HCT116 (cell line): Measurements from ENCODE around the gene NNAT. TPM values are rescaled to one million over a fixed set of nuclear protein-coding genes. Genes with fewer than 3 reads are reported as not detected.

Source experiments
- ATAC-seq: fragments of 200-7000 bp; cut with Tn5 transposase; 2 replicates; pipeline ENCODE4 v1.9.1; 2020; ENCODE audit warnings: mild to moderate bottlenecking, moderate library complexity
- BruUV-seq: library from RNA; stranded (reverse); fragments of 400-500 nt; replicated peaks from 2 replicates; lab custom pipeline; 2021; lab: Mats Ljungman, UMichigan
- CTCF ChIA-PET: fragments of 300-600 bp; sonication (Branson Sonifier 250); formaldehyde crosslinking; loops from one replicate; lab custom pipeline; 2021; ENCODE audit warnings: antibody characterized with exemption; lab: Charles Lee
- POLR2A ChIA-PET: fragments of 300-600, 350-600 bp; sonication (Branson Sonifier 250); formaldehyde crosslinking; loops from one replicate; lab custom pipeline; 2021; ENCODE audit warnings: antibody characterized with exemption; lab: Charles Lee
- RAD21 ChIA-PET, 2 experiments: fragments of 300-600 bp; sonication (Branson Sonifier 250); formaldehyde crosslinking; loops; one replicate each; lab custom pipeline; 2023; ENCODE audit warnings: low total read pairs in 2 of 2; ENCODE audit not compliant: uncharacterized antibody in 2 of 2, unreplicated experiment in 2 of 2, low non-redundant PET in 1 of 2; lab: Charles Lee
- DNase-seq: peaks from one replicate; pipeline ENCODE4 v3.0.0-alpha.2; 2010; ENCODE audit warnings: low read depth, low spot score
- H2AFZ ChIP-seq: fragments of 200-600 bp; shearing (Covaris generic), sonication (generic); 2 replicates; pipeline ENCODE4 v1.6.1; 2017; ENCODE audit warnings: low read depth, mixed run types, mixed read lengths, antibody characterized with exemption, low read length; ENCODE audit not compliant: poor library complexity, severe bottlenecking
- H3K27ac ChIP-seq: 2 replicates; pipeline ENCODE4 v1.5.1; 2012; ENCODE audit warnings: low read depth, low read length
- H3K27me3 ChIP-seq: fragments of 200-600 bp; sonication (generic); 2 replicates; pipeline ENCODE4 v1.6.1; 2016; ENCODE audit warnings: mixed run types, low read length, mixed read lengths; ENCODE audit not compliant: insufficient read depth
- H3K36me3 ChIP-seq, 2 experiments: fragments of 200-500 bp in 1 of 2; fragments of 200-600 bp in 1 of 2; sonication (Bioruptor generic) in 1 of 2; sonication (generic) in 1 of 2; 2 replicates each; pipeline versions ENCODE4 v1.5.1 to v1.6.1; 2014 to 2016; ENCODE audit warnings: low read length in 2 of 2, inconsistent platforms in 1 of 2, mixed read lengths in 1 of 2, mixed run types in 1 of 2; ENCODE audit not compliant: insufficient read depth in 2 of 2, control insufficient read depth in 1 of 2
- H3K4me1 ChIP-seq, 2 experiments: fragments of 200-600 bp in 1 of 2; sonication (generic) in 1 of 2; 2 replicates each; pipeline versions ENCODE4 v1.5.1 to v1.6.1; 2012 to 2017; ENCODE audit warnings: low read length in 2 of 2, inconsistent platforms in 1 of 2, mild to moderate bottlenecking in 1 of 2, mixed read lengths in 1 of 2, mixed run types in 1 of 2, moderate library complexity in 1 of 2; ENCODE audit not compliant: insufficient read depth in 2 of 2, control insufficient read depth in 1 of 2
- H3K4me2 ChIP-seq: fragments of 200-600 bp; sonication (generic); 2 replicates; pipeline ENCODE4 v1.6.1; 2017; ENCODE audit warnings: mixed run types, low read length, mixed read lengths
- H3K4me3 ChIP-seq, 2 experiments: fragments of 200-600 bp in 1 of 2; sonication (generic) in 1 of 2; replicated peaks in 1 of 2; 2 replicates each; pipeline ENCODE4 v1.5.1; 2011 to 2016; ENCODE audit warnings: low read length in 2 of 2, control low read depth in 1 of 2, low read depth in 1 of 2, mild to moderate bottlenecking in 1 of 2, mixed read lengths in 1 of 2, mixed run types in 1 of 2
- H3K79me2 ChIP-seq: fragments of 200-600 bp; sonication (generic); 2 replicates; pipeline ENCODE4 v1.6.1; 2017; ENCODE audit warnings: mild to moderate bottlenecking, mixed run types, low read length, moderate library complexity, mixed read lengths; ENCODE audit not compliant: insufficient read depth
- H3K9ac ChIP-seq: fragments of 200-600 bp; sonication (generic); 2 replicates; pipeline ENCODE4 v1.6.1; 2016; ENCODE audit warnings: low read length, mixed read lengths
- H3K9me2 ChIP-seq: fragments of 200-600 bp; sonication (generic), shearing (Covaris generic); 2 replicates; pipeline ENCODE4 v1.6.1; 2017; ENCODE audit warnings: mixed run types, mild to moderate bottlenecking, moderate library complexity; ENCODE audit not compliant: insufficient read depth
- H3K9me3 ChIP-seq, 2 experiments: fragments of 200-500 bp in 1 of 2; fragments of 200-600 bp in 1 of 2; sonication (Bioruptor generic) in 1 of 2; sonication (generic) in 1 of 2; 2 replicates each; pipeline ENCODE4 v1.6.1; 2014 to 2017; ENCODE audit warnings: low read length in 2 of 2, mixed read lengths in 2 of 2, inconsistent platforms in 1 of 2, low read depth in 1 of 2, mild to moderate bottlenecking in 1 of 2, mixed run types in 1 of 2, moderate library complexity in 1 of 2; ENCODE audit not compliant: control insufficient read depth in 1 of 2, insufficient read depth in 1 of 2
- H4K20me1 ChIP-seq: fragments of 200-600 bp; sonication (generic), shearing (Covaris generic); 2 replicates; pipeline ENCODE4 v1.6.1; 2017; ENCODE audit warnings: mixed run types, mild to moderate bottlenecking, moderate library complexity; ENCODE audit not compliant: insufficient read depth
- ATF3 ChIP-seq: IDR thresholded peaks from 2 replicates; pipeline ENCODE4 v1.6.1; 2012
- CBX3 ChIP-seq: IDR thresholded peaks from 2 replicates; pipeline ENCODE4 v1.6.1; 2012; ENCODE audit warnings: low read depth
- CTCF ChIP-seq, 3 experiments: fragments of 200-600 bp in 1 of 3; sonication (generic) in 1 of 3; IDR thresholded peaks in 2 of 3; conservative IDR thresholded peaks in 1 of 3; 2 replicates each; pipeline ENCODE4 v1.5.1; 2012 to 2017; ENCODE audit warnings: low read depth in 2 of 3, low read length in 2 of 3, antibody characterized with exemption in 1 of 3, borderline replicate concordance in 1 of 3, control low read depth in 1 of 3, mild to moderate bottlenecking in 1 of 3, mixed read lengths in 1 of 3, mixed run types in 1 of 3, moderate library complexity in 1 of 3; ENCODE audit not compliant: insufficient read depth in 1 of 3
- EGR1 ChIP-seq: IDR thresholded peaks from 2 replicates; pipeline ENCODE4 v1.6.1; 2012; ENCODE audit warnings: low read depth
- EZH2 ChIP-seq: fragments of 200-600 bp; sonication (generic); IDR thresholded peaks from 2 replicates; pipeline ENCODE4 v1.6.1; 2017; ENCODE audit warnings: antibody characterized with exemption, mixed run types
- FOSL1 ChIP-seq: IDR thresholded peaks from 2 replicates; pipeline ENCODE4 v1.6.1; 2012; ENCODE audit warnings: low read depth
- JUND ChIP-seq: IDR thresholded peaks from 2 replicates; pipeline ENCODE4 v1.6.1; 2012
- POLR2A ChIP-seq: IDR thresholded peaks from 2 replicates; pipeline ENCODE4 v1.7.0; 2011; ENCODE audit warnings: borderline replicate concordance; ENCODE audit not compliant: insufficient read depth, insufficient read length; ENCODE audit errors: extremely low read depth
- POLR2AphosphoS5 ChIP-seq: IDR thresholded peaks from 2 replicates; pipeline ENCODE4 v1.6.1; 2011; ENCODE audit warnings: mild to moderate bottlenecking, low read depth, low read length, moderate library complexity
- RAD21 ChIP-seq: IDR thresholded peaks from 2 replicates; pipeline ENCODE4 v1.6.1; 2012; ENCODE audit warnings: low read depth, mild to moderate bottlenecking
- REST ChIP-seq: IDR thresholded peaks from 2 replicates; pipeline ENCODE4 v1.6.1; 2012; ENCODE audit warnings: low read depth
- SIN3A ChIP-seq: IDR thresholded peaks from 2 replicates; pipeline ENCODE4 v1.6.1; 2012; ENCODE audit warnings: low read depth
- SP1 ChIP-seq: IDR thresholded peaks from 2 replicates; pipeline ENCODE4 v1.6.1; 2012; ENCODE audit warnings: low read depth
- SRF ChIP-seq: IDR thresholded peaks from 2 replicates; pipeline ENCODE4 v1.6.1; 2012; ENCODE audit warnings: low read depth
- TCF7L2 ChIP-seq: IDR thresholded peaks from 2 replicates; pipeline ENCODE4 v1.7.0; 2011; ENCODE audit warnings: borderline replicate concordance, inconsistent platforms; ENCODE audit not compliant: insufficient read depth, insufficient read length; ENCODE audit errors: extremely low read depth
- YY1 ChIP-seq: IDR thresholded peaks from 2 replicates; pipeline ENCODE4 v1.6.1; 2011; ENCODE audit warnings: low read length, low read depth, moderate library complexity, mild to moderate bottlenecking; ENCODE audit not compliant: insufficient replicate concordance; ENCODE audit errors: extremely low read depth
- ZFX ChIP-seq: fragments of 450-650 bp; IDR thresholded peaks from 2 replicates; pipeline ENCODE4 v1.6.1; 2017
- ZNF274 ChIP-seq: fragments of 200-500 bp; sonication (Bioruptor generic); IDR thresholded peaks from 2 replicates; pipeline ENCODE4 v1.6.1; 2014; ENCODE audit warnings: mild to moderate bottlenecking, low read depth, low read length, inconsistent platforms
- intact Hi-C: fragments of 100-400 bp; cut with micrococcal nuclease; formaldehyde crosslinking; loops from 2 replicates; pipeline ENCODE4 v1.10.0; 2022
- total RNA-seq: library from RNA; stranded (reverse); gene quantifications from one replicate; pipeline ENCODE4 v1.2.1, GENCODE V29; 2021; ENCODE audit not compliant: unreplicated experiment

The NNAT gene
- total RNA-seq, 1 experiment from 2014 or later: not detected

GRCh38 chr20:37475252-37475651 lies 45.8 kb upstream of the NNAT start:
- RAD21 ChIA-PET: no interaction called here
- Histone ChIP-seq H3K4me1 (no peaks in the 10 kb centered on the region), H3K9me3 (no peaks in the 10 kb centered on the region), H3K4me3 (no peak overlapping the region), H3K79me2 (no peaks in the 10 kb centered on the region), H3K9me2 (no peaks in the 10 kb centered on the region), H3K27ac (no peak overlapping the region), H2AFZ (no peak overlapping the region), H4K20me1 (no peaks in the 10 kb centered on the region), H3K27me3 (peaks cover 59% of the 10 kb centered on the region), H3K36me3 (no peaks in the 10 kb centered on the region), H3K4me2 (no peak overlapping the region), H3K9ac (no peak overlapping the region)
- no TSS peak for BruUV-seq
- ATAC-seq (no peak), DNase-seq (no peak)
- POLR2A ChIA-PET: no interaction called here
- intact Hi-C loops: no loop called here
- TF ChIP-seq ATF3 (no peak), FOSL1 (no peak), TCF7L2 (no peak)
- CTCF ChIA-PET: no interaction called here

- Histone ChIP-seq H3K4me2 (no peak overlapping the region), H3K79me2 (no peaks in the 10 kb centered on the region), H3K4me1 (no peaks in the 10 kb centered on the region), H3K36me3 (no peaks in the 10 kb centered on the region), H3K4me3 (no peak overlapping the region), H3K27me3 (peaks cover 75% of the 10 kb centered on the region), H4K20me1 (no peaks in the 10 kb centered on the region), H3K9me2 (no peaks in the 10 kb centered on the region), H3K9ac (no peak overlapping the region), H3K27ac (no peak overlapping the region), H3K9me3 (no peaks in the 10 kb centered on the region), H2AFZ (no peak overlapping the region)
- no TSS peak for BruUV-seq
- intact Hi-C loops: no loop called here
- no peak for TF ChIP-seq SP1
- no peak for TF ChIP-seq SIN3A
- TF ChIP-seq RAD21: no peak
- no peak for TF ChIP-seq CBX3
- TF ChIP-seq ZFX: no peak
- no peak for TF ChIP-seq FOSL1
- no peak for TF ChIP-seq TCF7L2
- TF ChIP-seq POLR2A: no peak
- no peak for TF ChIP-seq ZNF274
- TF ChIP-seq YY1: no peak
- no peak for TF ChIP-seq EGR1
- no peak for TF ChIP-seq REST
- no peak for TF ChIP-seq POLR2AphosphoS5
- TF ChIP-seq CTCF (IDR thresholded peaks at IDR 0.05 in 2 of 3, conservative IDR thresholded peaks at IDR 0.05 in 1 of 3; ENCODE audit: borderline replicate concordance in 1 of 3, insufficient read depth in 1 of 3, low read depth in 2 of 3, low read length in 2 of 3): no peak
- TF ChIP-seq SRF: no peak
- no peak for TF ChIP-seq JUND
- no peak for TF ChIP-seq EZH2
- ChIA-PET POLR2A (no interaction called here), CTCF (no interaction called here), RAD21 (no interaction called here)
- DNase-seq (no peak), ATAC-seq (no peak)
Observed at GRCh38 chr20:37477041-37477440, 44.0 kb upstream of the NNAT start.
